ENCODE measurements around the gene CHI3L1. TPM values are rescaled to one million over a fixed set of nuclear protein-coding genes. Genes with fewer than 3 reads are reported as not detected.
A peak's percentile ranks its signal among the peaks of the same experiment; 100 is the strongest.

Gene CHI3L1
- total RNA-seq, 1 donor = 273 TPM

DNA sequence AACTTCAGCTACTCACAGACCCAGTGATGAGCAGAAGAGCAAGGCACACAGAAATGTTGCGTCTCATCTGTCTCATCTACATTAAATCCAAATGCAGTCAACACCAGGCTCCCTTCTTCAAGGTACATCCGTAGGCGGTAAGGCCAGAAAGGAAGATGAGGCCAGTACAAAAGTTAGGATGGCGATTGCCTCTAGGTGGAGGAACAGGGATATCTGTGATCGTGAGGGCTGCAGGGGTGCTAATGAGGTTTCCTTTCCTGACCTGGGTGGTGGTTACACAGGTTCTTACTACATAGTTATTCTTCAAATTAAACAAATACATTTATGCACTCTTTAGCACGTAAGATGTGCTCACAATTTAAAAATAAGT lies 9.5 kb downstream of the CHI3L1 start:
- Histone ChIP-seq H3K36me3 (ENCODE audit: insufficient read depth, low read length) (no peaks in the 10 kb centered on the region), H3K4me3 (ENCODE audit: insufficient read depth, low read length) (peak overlapping the region; percentile 28), H3K79me2 (ENCODE audit: insufficient read depth, low read length) (no peaks in the 10 kb centered on the region), H3K4me1 (ENCODE audit: insufficient read depth, low read length) (peaks cover 36% of the 10 kb centered on the region), H4K20me1 (ENCODE audit: insufficient read depth, low read length) (no peaks in the 10 kb centered on the region), H3K27ac (ENCODE audit: low read depth, low read length) (peak overlapping the region; percentile 82), H2AFZ (ENCODE audit: low read length) (peak overlapping the region; percentile 2), H3K4me2 (ENCODE audit: insufficient read depth, low read length) (peak overlapping the region; percentile 58), H3K9me3 (ENCODE audit: low read depth, low read length) (no peaks in the 10 kb centered on the region), H3K27me3 (ENCODE audit: insufficient read depth, low read length) (no peaks in the 10 kb centered on the region)
- DNase-seq (ENCODE audit: insufficient read length, low spot score, missing footprints) = peak; percentile 89
- no peak for TF ChIP-seq CTCF (IDR thresholded peaks at IDR 0.05; ENCODE audit: extremely low read depth, low read depth, low read length)

DNA sequence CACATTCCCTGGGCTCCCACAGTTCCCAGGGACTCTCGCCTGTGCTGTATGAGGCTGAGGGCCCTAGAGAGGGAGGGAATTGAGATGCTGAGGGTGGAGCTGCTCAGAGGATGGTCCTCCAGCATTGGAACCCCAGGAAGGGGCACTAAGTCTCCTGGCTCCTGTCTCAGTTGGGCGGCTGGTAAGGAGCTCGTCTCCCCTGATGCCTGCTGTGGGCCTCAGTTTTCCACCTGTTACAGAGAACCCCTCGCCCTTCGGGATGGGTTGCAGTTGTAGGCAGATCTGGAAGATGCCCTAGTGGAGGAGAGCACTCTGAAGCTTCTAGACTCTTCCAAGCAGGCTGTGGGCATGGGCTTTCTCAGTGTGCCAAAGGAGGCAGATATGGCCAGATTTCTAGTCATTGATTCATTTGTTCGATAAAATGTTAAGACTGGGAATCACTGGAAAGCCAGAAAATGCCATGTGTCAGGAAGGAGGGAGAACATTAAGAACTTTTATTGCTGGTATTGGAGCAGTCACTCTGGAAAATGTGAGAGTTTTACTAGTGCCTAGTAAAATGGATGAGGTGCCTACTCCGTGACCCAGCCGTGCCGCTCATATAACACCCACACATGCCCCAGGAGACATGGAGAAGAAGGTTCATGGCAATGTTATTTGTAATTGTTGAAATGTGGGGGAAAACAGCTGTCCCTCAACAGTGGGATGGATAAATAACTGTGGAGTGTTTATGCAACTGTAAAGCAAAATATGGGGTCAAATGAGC lies 10.1 kb downstream of the CHI3L1 start:
- H3K4me1 ChIP-seq (ENCODE audit: insufficient read depth, low read length) = peaks cover 36% of the 10 kb centered on the region
- H3K27ac ChIP-seq (ENCODE audit: low read depth, low read length) = peak overlapping the region; percentile 82
- DNase-seq (ENCODE audit: insufficient read length, low spot score, missing footprints) = peak; percentile 75

DNA sequence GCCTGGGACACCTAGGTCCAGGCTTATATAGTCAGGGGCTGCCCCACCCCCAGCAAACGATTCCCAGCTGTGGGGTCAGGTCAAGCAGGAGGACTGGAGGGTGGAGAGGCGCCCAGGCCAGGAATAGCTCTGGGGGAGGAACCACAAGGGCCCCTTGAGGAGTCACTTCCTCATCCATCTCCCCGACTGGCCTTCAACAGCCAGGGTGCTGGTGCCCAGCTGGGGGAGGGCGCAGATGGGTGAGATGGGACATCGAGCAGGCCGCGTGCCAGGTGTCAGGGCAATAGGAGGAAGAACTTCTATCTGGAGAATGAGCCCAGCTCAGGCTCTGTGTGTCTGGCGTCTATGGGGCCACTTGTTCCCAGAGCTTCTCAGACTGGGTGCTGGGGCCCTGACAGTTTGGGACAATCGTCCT lies 10.7 kb downstream of the CHI3L1 start:
- Histone ChIP-seq H3K36me3 (ENCODE audit: insufficient read depth, low read length) (no peaks in the 10 kb centered on the region), H2AFZ (ENCODE audit: low read length) (no peak overlapping the region), H3K79me2 (ENCODE audit: insufficient read depth, low read length) (no peaks in the 10 kb centered on the region), H3K9me3 (ENCODE audit: low read depth, low read length) (no peaks in the 10 kb centered on the region), H3K27ac (ENCODE audit: low read depth, low read length) (peak overlapping the region; percentile 82), H3K27me3 (ENCODE audit: insufficient read depth, low read length) (no peaks in the 10 kb centered on the region), H4K20me1 (ENCODE audit: insufficient read depth, low read length) (no peaks in the 10 kb centered on the region), H3K4me3 (ENCODE audit: insufficient read depth, low read length) (no peak overlapping the region), H3K4me2 (ENCODE audit: insufficient read depth, low read length) (no peak overlapping the region), H3K4me1 (ENCODE audit: insufficient read depth, low read length) (peaks cover 36% of the 10 kb centered on the region)
- DNase-seq (ENCODE audit: insufficient read length, low spot score, missing footprints) = peak; percentile 81
- no peak for TF ChIP-seq CTCF (IDR thresholded peaks at IDR 0.05; ENCODE audit: extremely low read depth, low read depth, low read length)

More for the DNA sequence above, 10.1 kb downstream of the CHI3L1 start:
- Histone ChIP-seq H3K27me3 (ENCODE audit: insufficient read depth, low read length) (no peaks in the 10 kb centered on the region), H3K9me3 (ENCODE audit: low read depth, low read length) (no peaks in the 10 kb centered on the region), H4K20me1 (ENCODE audit: insufficient read depth, low read length) (no peaks in the 10 kb centered on the region), H3K79me2 (ENCODE audit: insufficient read depth, low read length) (no peaks in the 10 kb centered on the region), H2AFZ (ENCODE audit: low read length) (peak overlapping the region; percentile 2), H3K4me2 (ENCODE audit: insufficient read depth, low read length) (peak overlapping the region; percentile 58), H3K36me3 (ENCODE audit: insufficient read depth, low read length) (no peaks in the 10 kb centered on the region), H3K4me3 (ENCODE audit: insufficient read depth, low read length) (no peak overlapping the region)
- no peak for TF ChIP-seq CTCF (IDR thresholded peaks at IDR 0.05; ENCODE audit: extremely low read depth, low read depth, low read length)

DNA sequence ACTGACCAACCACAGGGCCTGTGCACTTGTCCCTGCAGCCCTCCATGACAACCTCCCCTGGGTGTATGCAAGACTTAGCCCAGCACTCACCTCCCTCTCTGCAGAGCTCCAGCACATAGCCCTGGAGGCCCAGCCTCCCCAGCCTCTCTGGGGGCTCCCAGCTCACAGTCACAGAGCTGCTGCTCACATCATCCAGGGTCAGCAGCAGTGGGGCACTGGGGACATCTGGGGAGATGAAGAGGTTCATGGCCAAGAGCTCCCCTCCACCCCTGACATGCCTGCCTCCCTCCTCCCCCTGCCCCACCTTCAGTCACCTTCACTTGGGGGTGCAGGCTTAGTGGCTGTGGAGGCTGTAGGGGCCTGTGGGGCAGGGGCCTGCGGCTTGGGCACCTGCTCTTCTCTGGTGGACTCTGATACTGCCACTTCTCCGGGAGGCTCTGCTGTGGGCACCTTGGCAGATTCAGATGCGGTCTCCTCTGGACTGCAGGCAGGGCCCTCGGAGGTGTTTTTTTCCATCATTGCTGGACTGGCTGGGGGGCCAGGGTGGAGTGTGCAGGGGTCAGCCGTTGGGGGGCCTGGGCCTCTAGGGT lies 11.2 kb downstream of the CHI3L1 start, which contains the start of gene MYBPH:
MYBPH (minus strand) TSS at position 590 of the 590 bp plus-strand sequence; CDS start at position 519, 71 bp downstream.
- Histone ChIP-seq H3K4me2 (ENCODE audit: insufficient read depth, low read length) (peak within 1 kb of the TSS; percentile 14), H3K9me3 (ENCODE audit: low read depth, low read length) (no peaks in the 10 kb centered on the region), H3K79me2 (ENCODE audit: insufficient read depth, low read length) (no peaks in the 10 kb centered on the region), H3K27ac (ENCODE audit: low read depth, low read length) (peak within 1 kb of the TSS; percentile 82), H3K27me3 (ENCODE audit: insufficient read depth, low read length) (no peaks in the 10 kb centered on the region), H2AFZ (ENCODE audit: low read length) (no peak within 1 kb of the TSS), H4K20me1 (ENCODE audit: insufficient read depth, low read length) (no peaks in the 10 kb centered on the region), H3K36me3 (ENCODE audit: insufficient read depth, low read length) (no peaks in the 10 kb centered on the region), H3K4me3 (ENCODE audit: insufficient read depth, low read length) (no peak within 1 kb of the TSS), H3K4me1 (ENCODE audit: insufficient read depth, low read length) (peaks cover 36% of the 10 kb centered on the region)
- DNase-seq (ENCODE audit: insufficient read length, low spot score, missing footprints) = peak; percentile 76
- TF ChIP-seq CTCF (IDR thresholded peaks at IDR 0.05; ENCODE audit: extremely low read depth, low read depth, low read length) = no peak
